ENCODE results near the gene SERPINI1.

SERPINI1 gene

GRCh38 chr3:167735233-167736138 lies at the start of gene SERPINI1:
Gene SERPINI1 (plus strand): TSS chr3:167735721. CDS start chr3:167789129, 53,408 bp downstream.
- no peak for FAIRE-seq

- no peak for FAIRE-seq
These were observed 44.2 kb upstream of the SERPINI1 start for GRCh38 chr3:167691366-167691765.

GRCh38 chr3:167694121-167694520 lies 41.4 kb upstream of the SERPINI1 start:
- FAIRE-seq = no peak

- FAIRE-seq = no peak
These were observed 35.5 kb upstream of the SERPINI1 start for GRCh38 chr3:167700046-167700445.

- no peak for FAIRE-seq
These were observed 34.6 kb upstream of the SERPINI1 start for GRCh38 chr3:167700926-167701325.

- FAIRE-seq = no peak
These were observed 29.7 kb upstream of the SERPINI1 start for GRCh38 chr3:167705840-167706239.

GRCh38 chr3:167709690-167710089 lies 25.8 kb upstream of the SERPINI1 start:
- FAIRE-seq = no peak

- FAIRE-seq = no peak
These were observed 25.0 kb upstream of the SERPINI1 start for GRCh38 chr3:167710552-167710951.

GRCh38 chr3:167711439-167711838 lies 24.1 kb upstream of the SERPINI1 start:
- FAIRE-seq = no peak

- no peak for FAIRE-seq
These were observed 23.1 kb upstream of the SERPINI1 start for GRCh38 chr3:167712445-167712844.

GRCh38 chr3:167714871-167715270 lies 20.6 kb upstream of the SERPINI1 start:
- no peak for FAIRE-seq

GRCh38 chr3:167716920-167717319 lies 18.6 kb upstream of the SERPINI1 start:
- FAIRE-seq = no peak

- no peak for FAIRE-seq
These were observed 16.9 kb upstream of the SERPINI1 start for GRCh38 chr3:167718582-167718981.

GRCh38 chr3:167723025-167723512 lies 12.5 kb upstream of the SERPINI1 start:
- no peak for FAIRE-seq

GRCh38 chr3:167723872-167724271 lies 11.6 kb upstream of the SERPINI1 start:
- no peak for FAIRE-seq

- no peak for FAIRE-seq
These were observed 7.3 kb upstream of the SERPINI1 start for GRCh38 chr3:167728176-167728575.

- FAIRE-seq = no peak
These were observed 6.7 kb upstream of the SERPINI1 start for GRCh38 chr3:167728632-167729323.

- FAIRE-seq = no peak
These were observed 5.9 kb upstream of the SERPINI1 start for GRCh38 chr3:167729591-167729990.

- no peak for FAIRE-seq
These were observed 4.1 kb upstream of the SERPINI1 start for GRCh38 chr3:167731393-167731792.

GRCh38 chr3:167732313-167733065 lies 3.0 kb upstream of the SERPINI1 start:
- no peak for FAIRE-seq

GRCh38 chr3:167733961-167734497 lies 1.5 kb upstream of the SERPINI1 start:
- FAIRE-seq = no peak

- FAIRE-seq = peak; percentile 96
These were observed 856 bp upstream of the SERPINI1 start, which contains the start of gene PDCD10 for GRCh38 chr3:167734498-167735232. Gene PDCD10 (minus strand): TSS chr3:167734892. CDS start chr3:167720157, 14,735 bp downstream.
